Stimulated activated CD8-positive, alpha-beta memory T cell treated with anti-CD3 and anti-CD28 coated beads, Interleukin-7, amount 100 ng/mL, for 24 hours (primary cell): Measurements from ENCODE around the gene CDCA8.
"Not testable (repeated sequence)": the region's sequence is repeated elsewhere in the genome, so short reads cannot be mapped to it uniquely, and the experiment has no call there.

Experiments
- DNase-seq: peaks from one replicate; pipeline ENCODE4 v3.0.0-alpha.2; 2020; ENCODE audit warnings: low read depth

CDCA8 gene

GRCh38 chr1:37738619-37739018, 46.3 kb downstream of the CDCA8 start:
- DNase-seq, result not testable (repeated sequence)

- no peak for DNase-seq
These were observed 46.9 kb downstream of the CDCA8 start for GRCh38 chr1:37739222-37739621.

DNA sequence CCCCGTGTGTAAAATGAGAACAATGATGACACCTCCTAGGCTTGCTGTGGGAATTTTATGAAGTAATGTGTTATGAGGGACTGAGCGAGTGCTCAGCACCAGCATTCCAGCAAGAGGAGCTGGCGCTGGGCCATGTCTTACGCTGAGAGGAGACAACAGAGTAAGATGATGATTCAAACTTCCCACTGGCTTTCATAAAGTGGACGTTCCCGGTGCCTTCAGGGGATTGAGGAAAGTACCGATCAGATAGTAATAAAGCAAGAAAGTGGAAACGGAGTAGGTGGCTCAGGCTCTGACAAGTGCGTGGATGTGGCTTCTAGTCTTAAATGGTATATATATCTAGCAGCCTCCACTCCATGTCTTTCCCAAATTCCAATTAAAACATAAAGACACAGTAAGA, 48.8 kb downstream of the CDCA8 start:
- no peak for DNase-seq

- DNase-seq, result no peak
These were observed 49.3 kb downstream of the CDCA8 start for GRCh38 chr1:37741662-37742061.

DNA sequence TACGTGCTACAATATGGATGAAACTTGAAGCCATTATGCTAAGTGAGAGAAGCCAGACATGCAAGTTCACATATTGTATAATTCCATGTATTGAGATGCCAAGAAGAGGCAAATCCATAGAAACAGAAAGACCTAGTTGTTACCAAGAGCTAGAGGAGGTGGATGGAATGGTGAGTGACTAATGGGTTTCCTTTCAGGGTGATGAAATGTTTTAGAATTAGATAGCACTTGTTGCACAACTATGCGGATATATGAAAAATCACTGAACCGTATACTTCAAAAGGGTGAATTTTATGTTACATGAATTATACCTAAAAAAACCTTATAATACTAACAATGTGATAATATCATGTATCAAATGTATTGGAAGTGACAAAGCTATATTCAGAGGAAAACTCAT, 54.5 kb downstream of the CDCA8 start:
- no peak for DNase-seq

DNA sequence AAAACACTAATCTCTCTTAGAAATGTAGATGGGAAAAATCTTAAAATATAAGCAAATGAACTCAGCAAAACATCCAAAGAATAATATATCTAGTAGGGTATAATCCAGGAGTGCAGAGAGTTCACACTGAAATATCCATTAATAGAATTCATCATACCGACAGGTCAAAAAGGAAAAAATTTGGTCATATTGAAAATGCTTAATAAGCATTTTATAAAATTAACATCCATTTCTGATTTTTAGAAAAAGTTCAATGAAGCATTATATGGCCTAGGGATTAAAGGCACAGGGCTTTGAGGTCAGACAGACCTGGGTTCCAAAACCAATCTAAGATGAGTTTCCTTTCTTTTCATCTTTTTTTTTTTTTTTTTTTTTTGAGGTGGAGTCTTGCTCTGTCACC, 56.2 kb downstream of the CDCA8 start:
- DNase-seq, result no peak

GRCh38 chr1:37752213-37752582, 59.9 kb downstream of the CDCA8 start:
- no peak for DNase-seq

DNA sequence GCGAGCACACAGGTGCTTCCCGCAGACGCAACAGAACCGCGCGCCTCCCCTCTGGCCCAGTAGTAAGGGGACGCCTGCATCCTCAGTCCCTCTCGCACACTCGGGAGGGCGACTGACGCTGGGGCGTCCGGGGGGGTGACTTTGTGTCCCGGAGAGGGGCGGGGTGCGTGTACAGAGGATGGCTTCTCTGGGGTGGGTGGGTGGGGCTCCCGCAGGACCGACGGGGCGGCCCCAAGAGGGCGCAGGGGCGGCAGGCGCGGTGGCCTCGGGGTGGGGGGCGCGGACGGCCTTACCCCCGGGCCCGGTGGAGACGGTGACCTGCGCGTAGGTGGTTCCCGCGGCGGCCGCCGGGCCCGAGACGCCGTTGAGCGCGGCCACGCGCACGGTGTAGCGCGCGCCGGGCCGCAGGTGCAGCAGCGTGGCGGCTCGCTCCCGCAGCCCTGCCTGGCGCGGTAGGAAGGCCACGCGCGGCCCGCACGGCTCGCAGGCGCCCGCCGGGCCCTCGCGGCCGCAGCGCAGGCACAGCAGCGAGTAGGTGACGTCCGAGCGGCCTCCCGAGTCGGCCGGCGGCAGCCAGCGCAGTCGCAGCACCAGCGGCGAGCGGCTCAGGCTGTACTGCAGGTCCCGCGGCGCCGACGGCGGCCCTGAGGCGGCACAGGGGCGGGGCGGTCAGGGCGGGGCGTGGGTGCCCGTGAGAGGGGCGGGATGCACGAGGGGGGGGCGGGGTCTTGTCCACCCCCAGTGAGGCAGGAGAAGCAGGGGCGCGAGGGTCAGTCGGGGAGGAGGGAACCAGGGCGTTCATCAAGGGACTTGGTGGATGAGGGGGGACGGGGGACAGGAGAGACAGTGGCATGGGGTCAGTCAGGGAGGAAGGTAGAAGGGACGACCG, 60.5 kb downstream of the CDCA8 start:
- no peak for DNase-seq

- DNase-seq, result no peak
These were observed 61.4 kb downstream of the CDCA8 start for GRCh38 chr1:37753473-37754321.

DNA sequence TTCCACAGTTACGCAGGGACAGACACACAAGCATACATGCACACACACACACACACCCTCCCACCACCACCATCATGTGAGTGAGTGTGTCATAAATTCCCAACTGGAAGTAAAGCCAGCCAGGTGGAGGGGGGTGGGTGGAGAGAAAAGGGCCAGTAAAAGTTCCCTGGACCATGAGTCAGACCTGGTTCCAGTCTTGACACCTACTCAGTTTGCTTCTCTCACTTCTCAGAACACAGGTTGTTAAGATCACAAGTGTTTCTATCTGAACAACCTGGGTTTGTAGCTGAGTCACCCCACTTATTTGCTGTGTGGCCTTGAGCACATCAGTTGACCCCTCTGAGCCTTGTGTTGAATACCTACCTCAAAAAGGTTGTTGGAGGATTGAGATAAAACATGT, 63.0 kb downstream of the CDCA8 start:
- no peak for DNase-seq

- DNase-seq, result no peak
These were observed 63.7 kb downstream of the CDCA8 start for GRCh38 chr1:37755951-37756560.
